GM18870 (cell line): ENCODE data around the gene ZNF670.
"Not testable (repeated sequence)": the region's sequence is repeated elsewhere in the genome, so short reads cannot be mapped to it uniquely, and the experiment has no call there.

Source experiments
- ATAC-seq: cut with Tn5 transposase; IDR thresholded peaks from one replicate; pipeline ENCODE4 v1.9.1; 2021; ENCODE audit warnings: moderate library complexity; ENCODE audit not compliant: unreplicated experiment

ZNF670 gene

GRCh38 chr1:247078258-247079140 lies at the start of gene ZNF670:
Gene ZNF670, minus strand, starts transcription at chr1:247078811. Its CDS starts 215 bp downstream, at chr1:247078596.
- peak; percentile 96 for ATAC-seq

GRCh38 chr1:247127519-247128282 lies 49.1 kb upstream of the ZNF670 start:
- ATAC-seq, result not testable (repeated sequence)

GRCh38 chr1:247126601-247127000 lies 48.0 kb upstream of the ZNF670 start:
- peak; percentile 26 for ATAC-seq

DNA sequence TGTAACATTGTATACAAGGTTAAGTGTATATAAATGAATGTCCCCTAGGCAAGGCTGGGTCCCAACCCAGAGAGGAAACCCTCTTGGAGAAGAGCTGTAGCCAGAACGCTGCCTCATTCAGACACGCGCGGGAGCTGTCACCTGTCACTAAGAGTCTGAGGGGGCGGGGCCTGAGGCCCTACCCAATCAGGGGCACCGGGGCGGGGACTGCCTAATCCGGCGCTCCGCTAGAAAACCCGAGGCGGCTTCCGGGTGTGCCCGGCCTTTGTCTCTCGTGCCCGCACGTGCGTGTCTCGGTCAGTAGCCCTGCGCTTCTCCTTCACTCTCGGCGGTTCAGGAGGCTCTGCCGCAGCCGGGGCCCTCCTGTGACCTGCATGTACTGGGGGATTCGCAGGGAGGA lies 47.6 kb upstream of the ZNF670 start:
- peak; percentile 97 for ATAC-seq

GRCh38 chr1:247121382-247121781 lies 42.8 kb upstream of the ZNF670 start:
- no peak for ATAC-seq

- not testable (repeated sequence) for ATAC-seq
These were observed 41.7 kb upstream of the ZNF670 start for GRCh38 chr1:247120408-247120668.

GRCh38 chr1:247119600-247120407 lies 41.2 kb upstream of the ZNF670 start:
- ATAC-seq, result no peak

DNA sequence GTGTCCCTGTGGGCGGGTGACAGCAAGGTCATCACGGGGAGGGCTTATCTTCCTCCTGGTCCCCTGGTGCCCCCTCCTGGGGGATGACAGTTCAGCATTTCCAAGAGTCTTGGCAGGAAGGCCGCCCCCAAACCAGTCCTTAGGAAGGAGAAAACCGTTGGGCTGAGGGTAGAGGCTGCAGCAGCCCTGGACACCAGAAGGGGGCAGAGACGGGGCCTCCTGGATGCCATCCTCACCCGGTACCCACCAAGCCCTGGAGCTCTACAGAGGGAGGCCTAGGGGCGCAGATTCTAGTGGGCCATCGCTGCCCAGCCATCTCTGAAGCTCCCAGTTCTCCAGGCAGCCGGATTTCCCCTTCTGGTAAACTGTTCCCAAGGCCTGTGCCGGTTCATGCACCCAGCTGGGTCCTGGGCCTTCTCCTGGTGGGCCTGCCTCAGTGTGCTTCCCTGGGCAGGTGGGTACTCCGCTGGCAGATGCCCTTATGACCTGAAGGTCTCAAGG lies 40.4 kb upstream of the ZNF670 start:
- ATAC-seq, result no peak

DNA sequence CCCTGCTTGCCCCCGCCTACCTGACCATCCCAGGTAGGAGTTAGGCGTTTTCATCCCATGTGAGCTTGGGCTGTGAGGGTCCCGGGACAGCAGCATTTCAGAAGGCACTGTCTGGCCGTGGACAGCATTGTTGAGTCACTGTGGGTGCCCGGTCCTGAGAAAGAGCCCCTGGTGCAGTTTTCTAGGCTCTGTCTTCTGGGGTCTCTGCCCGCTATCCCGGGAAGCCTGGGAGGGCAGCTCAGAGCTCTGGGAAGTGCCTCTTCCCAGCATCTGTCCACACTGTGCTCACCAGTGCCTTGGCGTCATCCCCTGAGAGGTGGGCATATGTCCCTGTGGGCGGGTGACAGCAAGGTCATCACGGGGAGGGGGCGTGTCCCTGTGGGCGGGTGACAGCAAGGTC lies 36.9 kb upstream of the ZNF670 start:
- no peak for ATAC-seq

DNA sequence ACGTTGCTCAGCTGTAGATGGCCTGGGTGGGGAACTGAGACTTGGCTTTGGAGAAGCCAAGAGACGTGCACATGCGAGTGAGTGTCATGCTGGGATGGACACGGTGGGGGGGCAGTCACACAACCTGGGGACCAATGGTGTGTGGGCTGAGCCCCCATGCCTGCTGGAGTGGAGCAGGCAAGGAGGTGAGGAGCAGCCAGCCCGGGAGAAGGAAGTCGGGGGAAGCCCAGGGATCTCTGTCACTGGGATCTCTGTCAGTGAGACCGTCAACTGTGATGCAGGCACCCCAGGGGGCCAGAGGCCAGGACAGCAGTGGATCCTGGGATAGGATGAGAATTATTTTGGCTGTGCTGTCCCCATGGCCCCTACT lies 36.5 kb upstream of the ZNF670 start:
- ATAC-seq, result no peak

DNA sequence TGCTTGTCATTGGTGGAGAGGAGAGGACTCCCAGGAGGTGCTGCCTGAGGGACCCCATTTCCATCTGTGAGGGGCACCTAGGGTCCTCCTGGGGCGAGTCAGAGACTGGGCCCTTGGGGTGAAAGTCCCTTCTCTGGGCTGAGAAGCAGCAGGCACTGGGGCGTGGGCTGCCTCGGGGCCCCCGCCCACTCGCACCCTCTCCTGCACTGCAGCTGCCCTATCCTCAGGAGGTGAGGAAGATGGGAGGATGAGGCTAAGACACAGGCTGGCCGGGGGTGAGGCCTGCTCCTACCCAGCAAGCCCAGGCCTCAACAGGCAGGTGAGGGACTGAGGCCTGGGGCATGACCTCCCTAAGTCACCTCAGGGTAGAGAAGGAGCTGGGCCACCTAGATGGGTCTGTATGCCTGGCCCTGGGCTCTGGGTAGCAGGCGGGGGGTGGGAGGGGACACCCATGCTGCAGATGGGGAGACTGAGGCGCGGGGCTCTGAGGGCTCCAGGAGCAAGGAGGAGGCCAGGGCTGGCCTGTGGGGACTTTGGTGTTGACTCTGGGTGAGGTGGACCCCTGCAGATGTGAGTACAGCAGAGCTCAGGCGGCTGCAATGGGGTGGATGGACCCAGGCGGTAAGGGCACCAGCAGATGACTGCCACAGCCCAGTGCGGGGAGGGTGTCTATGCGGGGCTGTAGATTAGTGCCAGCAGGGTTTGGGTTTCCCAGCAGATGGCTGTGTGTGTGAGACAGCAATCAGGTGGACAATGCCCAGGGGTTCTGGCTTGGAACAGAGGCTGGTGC lies 35.9 kb upstream of the ZNF670 start:
- no peak for ATAC-seq

- ATAC-seq, result no peak
These were observed 35.2 kb upstream of the ZNF670 start for GRCh38 chr1:247113733-247114271.

DNA sequence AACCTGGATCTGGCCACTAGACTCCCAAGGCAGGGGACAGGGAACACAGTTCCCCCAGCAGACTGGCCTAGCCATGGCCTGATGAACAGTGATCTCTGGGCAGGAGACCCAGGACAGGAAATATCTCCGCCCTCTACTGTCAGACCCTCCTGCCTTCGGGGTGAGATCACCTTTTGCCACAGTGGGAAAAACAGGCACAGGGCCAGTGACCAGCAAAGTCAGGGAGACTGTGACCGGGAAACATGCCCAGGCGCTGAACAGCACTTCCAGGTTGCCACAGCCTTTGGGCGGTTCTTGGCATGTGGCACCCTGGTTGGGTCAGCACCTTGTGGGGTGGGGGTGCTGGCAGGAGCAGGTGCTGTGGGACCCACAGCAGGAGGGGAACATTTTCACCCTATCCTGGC lies 34.5 kb upstream of the ZNF670 start:
- ATAC-seq, result no peak

DNA sequence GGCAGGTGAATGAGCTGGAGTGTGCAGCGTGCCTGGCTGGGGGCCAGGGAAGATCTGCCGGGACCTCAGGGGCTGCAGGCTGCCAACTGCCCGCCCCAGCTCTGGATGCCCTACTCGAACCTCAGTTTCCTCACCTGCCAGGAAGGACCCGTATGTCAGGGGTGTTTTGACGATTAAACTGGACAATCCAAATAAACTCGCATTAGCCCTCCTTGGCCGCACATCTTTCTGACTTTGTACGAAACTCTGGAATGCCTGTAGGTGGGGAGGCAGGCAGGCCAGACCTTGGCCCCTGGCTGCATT lies 33.8 kb upstream of the ZNF670 start:
- no peak for ATAC-seq

DNA sequence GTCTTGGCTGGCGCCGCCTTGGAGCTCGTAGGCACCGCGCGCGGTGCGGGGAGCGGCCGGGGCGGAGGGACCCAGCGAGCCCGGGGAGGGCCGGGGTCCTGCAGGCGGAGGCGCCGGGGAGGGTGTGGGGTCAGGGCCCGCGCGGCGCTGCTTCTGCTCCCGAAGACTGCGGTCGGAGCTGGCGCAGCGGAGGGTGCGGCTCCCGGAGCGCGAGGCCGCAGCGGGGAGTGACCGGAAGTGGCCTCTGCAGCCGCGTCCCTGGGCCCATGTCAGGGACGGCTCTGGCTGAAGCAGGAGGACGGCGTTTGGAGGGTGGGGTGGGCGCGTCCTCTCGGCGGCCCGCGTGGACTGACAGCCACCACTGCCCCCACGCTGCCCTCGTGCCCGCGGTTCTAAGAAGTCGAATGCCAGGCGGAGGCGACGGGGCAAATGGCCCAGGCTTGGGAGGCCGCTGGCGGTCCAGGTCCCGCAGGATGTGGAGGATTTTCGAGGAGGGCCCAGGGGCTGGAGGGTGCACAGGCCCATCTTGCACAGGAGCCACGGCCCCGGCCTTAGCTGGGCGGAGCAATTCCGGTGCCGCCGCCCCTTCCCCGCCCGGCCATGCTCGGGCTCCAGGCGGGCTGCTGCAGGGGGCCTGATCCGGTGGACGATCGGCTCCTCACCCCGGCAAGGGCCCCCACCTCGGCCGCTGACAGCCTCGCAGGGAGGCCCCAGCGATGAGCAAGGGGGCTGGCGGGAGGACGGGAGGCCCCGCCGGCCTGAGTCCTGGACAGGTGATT lies 33.3 kb upstream of the ZNF670 start:
- no peak for ATAC-seq

- ATAC-seq, result no peak
These were observed 32.7 kb upstream of the ZNF670 start for GRCh38 chr1:247111259-247111699.

DNA sequence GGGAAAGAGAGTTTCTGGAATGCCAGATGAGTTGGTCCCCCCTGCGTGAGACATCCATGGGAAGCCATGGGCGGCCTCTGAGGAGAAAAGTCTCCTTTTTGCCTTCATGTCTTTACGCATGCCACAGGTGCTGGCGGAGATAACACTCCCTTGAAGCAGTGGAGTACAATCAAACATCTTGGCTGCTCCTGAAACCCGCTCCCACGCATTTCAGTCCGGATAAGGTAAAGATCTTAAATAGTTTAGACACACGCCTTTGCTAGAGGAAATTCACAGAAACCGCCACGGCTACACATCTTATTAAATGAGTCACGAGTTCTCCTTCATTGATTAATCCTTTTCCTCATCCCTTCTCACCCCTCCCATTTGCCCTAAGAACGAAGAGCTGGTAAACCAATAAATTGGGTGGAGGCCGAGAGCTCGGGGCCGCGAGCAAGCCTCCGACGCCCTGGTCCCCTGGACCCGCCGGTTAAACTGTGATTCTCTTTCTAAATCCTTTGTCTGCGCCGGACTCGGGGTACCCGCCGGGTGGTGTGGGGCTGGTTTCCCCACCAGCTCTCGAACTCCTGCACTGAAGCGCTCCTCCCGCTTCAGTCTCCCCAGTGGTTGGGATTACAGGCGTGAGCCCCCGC lies 32.1 kb upstream of the ZNF670 start:
- no peak for ATAC-seq

GRCh38 chr1:247107694-247108093 lies 29.1 kb upstream of the ZNF670 start:
- no peak for ATAC-seq

GRCh38 chr1:247105966-247106365 lies 27.4 kb upstream of the ZNF670 start:
- no peak for ATAC-seq
